Activated CD4-positive, CD25-positive, alpha-beta regulatory T cell treated with anti-CD3 and anti-CD28 coated beads, Interleukin-2, amount 50 U/mL, for 72 hours (primary cell): ENCODE measurements around the gene SMC1A.

Experiments
- DNase-seq: peaks from one replicate; pipeline ENCODE4 v3.0.0; 2021

Gene SMC1A

DNA sequence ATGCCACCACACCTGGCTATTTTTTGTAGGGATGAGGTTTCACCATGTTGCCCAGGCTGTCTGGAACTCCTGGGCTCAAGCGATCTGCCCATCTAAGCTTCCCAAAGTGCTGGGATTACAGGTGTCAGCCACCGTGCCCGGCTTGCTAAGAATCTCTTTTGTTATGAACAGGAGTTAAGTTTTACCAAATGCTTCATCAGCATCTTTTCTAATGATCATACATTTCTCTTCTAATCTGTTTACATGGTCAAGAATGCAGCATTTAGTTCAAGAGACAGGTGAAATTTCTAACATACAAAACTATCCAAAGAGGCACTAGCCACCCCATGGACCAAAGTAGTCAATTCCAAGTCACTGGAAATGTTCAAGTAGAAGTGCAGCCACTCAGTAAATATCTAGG is 88.6 kb downstream of the SMC1A start:
- DNase-seq = no peak

DNA sequence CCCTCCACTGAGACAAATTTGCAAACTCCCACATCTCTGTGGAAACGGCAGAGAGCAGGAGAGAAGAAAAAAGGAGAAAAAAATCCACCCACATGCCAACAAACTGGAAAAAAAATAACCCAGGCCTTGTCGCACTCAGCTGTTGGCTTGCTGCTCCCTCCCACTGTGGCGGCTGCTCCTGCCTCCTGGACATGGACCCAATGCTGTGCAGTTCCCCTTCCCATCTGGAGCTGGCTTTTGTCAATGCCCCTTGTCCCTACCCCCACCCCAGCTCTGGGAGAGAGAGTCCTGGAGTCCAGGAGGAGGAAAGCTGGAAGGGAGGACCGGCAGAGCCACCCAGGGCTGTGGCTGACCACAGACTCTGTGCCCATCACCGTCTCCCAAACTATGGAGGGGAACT is 90.2 kb downstream of the SMC1A start:
- no peak for DNase-seq

DNA sequence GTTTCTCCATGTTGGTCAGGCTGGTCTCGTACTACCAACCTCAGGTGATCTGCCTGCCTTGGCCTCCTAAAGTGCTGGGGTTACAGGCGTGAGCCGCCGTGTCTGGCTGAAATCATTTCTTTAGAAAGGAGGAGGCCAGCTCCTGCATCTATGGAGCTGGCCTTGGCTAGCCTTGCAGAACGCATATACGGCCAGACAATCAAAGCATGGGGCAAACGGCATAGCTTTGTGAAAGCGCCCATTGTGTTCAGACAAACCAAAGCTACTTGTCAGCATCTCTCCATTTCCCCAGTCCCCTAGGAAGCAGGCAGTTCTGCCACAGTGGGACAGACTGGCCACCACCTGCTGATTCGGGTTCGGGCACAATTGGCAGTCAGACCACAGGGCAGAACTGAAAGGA is 92.1 kb downstream of the SMC1A start:
- no peak for DNase-seq

DNA sequence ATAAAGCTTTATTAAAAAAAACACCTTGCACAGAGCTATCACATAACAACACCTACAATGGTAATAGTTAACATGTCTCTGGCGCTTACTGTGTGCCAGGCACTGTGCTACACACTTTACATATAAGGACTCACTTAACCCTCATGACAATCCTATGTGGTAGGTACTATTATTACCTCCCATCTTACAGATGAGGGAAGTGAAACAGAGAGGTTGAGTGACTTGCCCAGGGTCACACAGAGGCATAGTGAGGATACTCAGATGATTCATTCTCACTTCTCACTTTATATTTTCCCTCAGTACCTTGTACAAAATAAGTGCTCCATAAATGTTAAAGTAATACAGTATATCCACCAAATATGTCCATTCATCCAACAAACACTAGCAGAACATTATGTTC is 97.7 kb downstream of the SMC1A start:
- DNase-seq = no peak
